Activated gamma-delta T cell (primary cell): Measurements from ENCODE around the gene REPIN1.
A peak's percentile ranks its signal among the peaks of the same experiment; 100 is the strongest.

Source experiments
- DNase-seq: peaks from one replicate; lab custom pipeline; 2025; lab: John Stamatoyannopoulos, UW

The REPIN1 gene

GRCh38 chr7:150407588-150408392, 39.2 kb downstream of the REPIN1 start:
- no peak for DNase-seq

GRCh38 chr7:150408393-150409299, 40.0 kb downstream of the REPIN1 start:
- DNase-seq: no peak

GRCh38 chr7:150409300-150410030, 40.8 kb downstream of the REPIN1 start:
- DNase-seq: no peak

GRCh38 chr7:150410131-150410530, 41.5 kb downstream of the REPIN1 start:
- no peak for DNase-seq

- no peak for DNase-seq
These were observed 42.2 kb downstream of the REPIN1 start for GRCh38 chr7:150410680-150411346.

- DNase-seq: no peak
These were observed 43.0 kb downstream of the REPIN1 start for GRCh38 chr7:150411606-150412005.

- no peak for DNase-seq
These were observed 43.4 kb downstream of the REPIN1 start for GRCh38 chr7:150412016-150412415.

- DNase-seq: no peak
These were observed 44.2 kb downstream of the REPIN1 start for GRCh38 chr7:150412518-150413488.

- DNase-seq: no peak
These were observed 45.0 kb downstream of the REPIN1 start for GRCh38 chr7:150413640-150414081.

- no peak for DNase-seq
These were observed 46.8 kb downstream of the REPIN1 start for GRCh38 chr7:150415161-150416153.

- no peak for DNase-seq
These were observed 48.6 kb downstream of the REPIN1 start for GRCh38 chr7:150417239-150417638.

- no peak for DNase-seq
These were observed 49.2 kb downstream of the REPIN1 start for GRCh38 chr7:150417863-150418262.

- DNase-seq: no peak
These were observed 51.6 kb downstream of the REPIN1 start for GRCh38 chr7:150420242-150420641.

- peak; percentile 40 for DNase-seq
These were observed 52.5 kb downstream of the REPIN1 start for GRCh38 chr7:150420987-150421674.

GRCh38 chr7:150421831-150422230, 53.2 kb downstream of the REPIN1 start:
- no peak for DNase-seq
